GM19468 (cell line): ENCODE measurements around the gene HEXB.

Experiments used
- ATAC-seq: cut with Tn5 transposase; IDR thresholded peaks from one replicate; pipeline ENCODE4 v1.9.1; 2021; ENCODE audit warnings: mild to moderate bottlenecking, moderate library complexity, moderate number of reproducible peaks; ENCODE audit not compliant: unreplicated experiment; ENCODE audit errors: extremely low read depth

HEXB gene

GRCh38 chr5:74684900-74685851 lies at the start of gene HEXB:
TSS of gene HEXB (plus strand) at chr5:74685233. CDS start at chr5:74685261, 28 bp downstream.
- peak; percentile 44 for ATAC-seq

GRCh38 chr5:74636149-74636548 lies 48.9 kb upstream of the HEXB start:
- no peak for ATAC-seq

- ATAC-seq: no peak
Observed at GRCh38 chr5:74636552-74636951, 48.5 kb upstream of the HEXB start.

- no peak for ATAC-seq
Observed at GRCh38 chr5:74638544-74638969, 46.5 kb upstream of the HEXB start.

- ATAC-seq: no peak
Observed at GRCh38 chr5:74638970-74639806, 45.8 kb upstream of the HEXB start.

GRCh38 chr5:74639807-74640449 lies 45.1 kb upstream of the HEXB start:
- no peak for ATAC-seq

GRCh38 chr5:74640450-74640953 lies 44.5 kb upstream of the HEXB start, which contains the start of gene ENC1:
TSS of gene ENC1 (minus strand) at chr5:74640728. CDS start at chr5:74636485, 4,243 bp downstream.
- peak; percentile 46 for ATAC-seq

- no peak for ATAC-seq
Observed at GRCh38 chr5:74640954-74641734, 43.9 kb upstream of the HEXB start.

GRCh38 chr5:74641735-74642542 lies 43.1 kb upstream of the HEXB start:
- no peak for ATAC-seq

- no peak for ATAC-seq
Observed at GRCh38 chr5:74642543-74642863, 42.5 kb upstream of the HEXB start.

- no peak for ATAC-seq
Observed at GRCh38 chr5:74643111-74643562, 41.9 kb upstream of the HEXB start.

GRCh38 chr5:74647096-74647495 lies 37.9 kb upstream of the HEXB start:
- no peak for ATAC-seq

GRCh38 chr5:74648835-74649293 lies 36.2 kb upstream of the HEXB start:
- ATAC-seq: peak; percentile 66

GRCh38 chr5:74649421-74649973 lies 35.5 kb upstream of the HEXB start:
- ATAC-seq: no peak

- ATAC-seq: no peak
Observed at GRCh38 chr5:74651710-74652109, 33.3 kb upstream of the HEXB start.

GRCh38 chr5:74652576-74652975 lies 32.5 kb upstream of the HEXB start:
- ATAC-seq: no peak

- no peak for ATAC-seq
Observed at GRCh38 chr5:74653991-74654390, 31.0 kb upstream of the HEXB start.

- no peak for ATAC-seq
Observed at GRCh38 chr5:74655206-74655605, 29.8 kb upstream of the HEXB start.
